SK-N-SH (cell line): ENCODE results near the gene OBSL1. TPM values are rescaled to one million over a fixed set of nuclear protein-coding genes. Genes with fewer than 3 reads are reported as not detected.
A peak's percentile ranks its signal among the peaks of the same experiment; 100 is the strongest.

Experiments used
- CTCF ChIA-PET: fragments of 300-600, 350-600 bp; formaldehyde crosslinking; extraction: SDS; loops from one replicate; lab custom pipeline; 2021; lab: Yijun Ruan, JAX
- POLR2A ChIA-PET: fragments of 350-600 bp; sonication (Branson Sonifier 250); formaldehyde crosslinking; extraction: SDS; loops from one replicate; lab custom pipeline; 2020; ENCODE audit warnings: antibody characterized with exemption, inconsistent platforms; lab: Yijun Ruan, JAX
- DNase-seq: peaks from one replicate; pipeline ENCODE4 v3.0.0; 2012
- H2AFZ ChIP-seq: fragments of 200-600 bp; sonication (generic); 2 replicates; pipeline ENCODE4 v1.8.1; 2016; ENCODE audit warnings: antibody characterized with exemption, mild to moderate bottlenecking, low read depth
- H3F3A ChIP-seq: fragments of 200-600 bp; sonication (generic); replicated peaks from 2 replicates; pipeline ENCODE3; 2016; ENCODE audit warnings: antibody characterized with exemption, mild to moderate bottlenecking; ENCODE audit not compliant: insufficient read depth
- H3K27ac ChIP-seq, 2 experiments: fragments of 200-500 bp in 1 of 2; fragments of 200-600 bp in 1 of 2; sonication (Bioruptor generic) in 1 of 2; sonication (generic), shearing (Covaris generic) in 1 of 2; 2 replicates each; pipeline versions ENCODE4 v1.5.1 to v1.6.1; 2014 to 2016; ENCODE audit warnings: low read depth in 2 of 2, inconsistent platforms in 1 of 2, low read length in 1 of 2, mild to moderate bottlenecking in 1 of 2, mixed read lengths in 1 of 2
- H3K27me3 ChIP-seq: fragments of 200-600 bp; sonication (generic), shearing (Covaris generic); 2 replicates; pipeline ENCODE4 v1.6.1; 2016; ENCODE audit warnings: mixed run types; ENCODE audit not compliant: insufficient read depth
- H3K36me3 ChIP-seq, 2 experiments: fragments of 200-500 bp in 1 of 2; fragments of 200-600 bp in 1 of 2; sonication (Bioruptor generic) in 1 of 2; sonication (generic) in 1 of 2; replicated peaks in 1 of 2; 2 replicates each; pipeline versions ENCODE3 to v1.5.1; 2014 to 2016; ENCODE audit warnings: low read length in 1 of 2, mild to moderate bottlenecking in 1 of 2; ENCODE audit not compliant: insufficient read depth in 2 of 2, control insufficient read depth in 1 of 2
- H3K4me1 ChIP-seq, 2 experiments: fragments of 200-500 bp in 1 of 2; fragments of 200-600 bp in 1 of 2; sonication (Bioruptor generic) in 1 of 2; sonication (generic), shearing (Covaris generic) in 1 of 2; 2 replicates each; pipeline versions ENCODE4 v1.5.1 to v1.6.1; 2014 to 2016; ENCODE audit warnings: low read depth in 1 of 2, low read length in 1 of 2, mixed run types in 1 of 2; ENCODE audit not compliant: insufficient read depth in 2 of 2, control insufficient read depth in 1 of 2
- H3K4me2 ChIP-seq: fragments of 200-600 bp; sonication (generic), shearing (Covaris generic); 2 replicates; pipeline ENCODE4 v1.6.1; 2017; ENCODE audit warnings: mixed run types
- H3K4me3 ChIP-seq, 2 experiments: fragments of 200-500 bp in 1 of 2; fragments of 200-600 bp in 1 of 2; sonication (Bioruptor generic) in 1 of 2; sonication (generic), shearing (Covaris generic) in 1 of 2; 2 replicates each; pipeline versions ENCODE4 v1.5.1 to v1.8.1; 2014 to 2016; ENCODE audit warnings: low read depth in 2 of 2, inconsistent platforms in 1 of 2, low read length in 1 of 2, mild to moderate bottlenecking in 1 of 2, mixed read lengths in 1 of 2, moderate library complexity in 1 of 2
- H3K79me2 ChIP-seq: fragments of 200-600 bp; sonication (generic); 2 replicates; pipeline ENCODE4 v1.8.1; 2017; ENCODE audit warnings: mild to moderate bottlenecking; ENCODE audit not compliant: insufficient read depth
- H3K9ac ChIP-seq: fragments of 200-600 bp; sonication (generic); 2 replicates; pipeline ENCODE4 v1.6.1; 2017; ENCODE audit warnings: mixed run types
- H3K9me2 ChIP-seq: fragments of 200-600 bp; sonication (generic); 2 replicates; pipeline ENCODE4 v1.6.1; 2017; ENCODE audit warnings: mixed run types
- H3K9me3 ChIP-seq: fragments of 200-600 bp; sonication (generic); 2 replicates; pipeline ENCODE4 v1.6.1; 2017; ENCODE audit warnings: mixed run types, mild to moderate bottlenecking, moderate library complexity
- H4K20me1 ChIP-seq: fragments of 200-600 bp; sonication (generic); 2 replicates; pipeline ENCODE4 v1.6.1; 2017; ENCODE audit warnings: mild to moderate bottlenecking, mixed run types; ENCODE audit not compliant: insufficient read depth
- CTCF ChIP-seq: fragments of 200-600 bp; sonication (generic); IDR thresholded peaks from 2 replicates; pipeline ENCODE4 v1.6.1; 2017; ENCODE audit warnings: antibody characterized with exemption, mild to moderate bottlenecking, moderate library complexity
- ELF1 ChIP-seq: IDR thresholded peaks from 2 replicates; pipeline ENCODE4 v1.4.0; 2012
- EP300 ChIP-seq, 2 experiments: IDR thresholded peaks; 2 replicates each; pipeline versions ENCODE4 v1.4.0 to v1.6.1; 2012; ENCODE audit warnings: borderline replicate concordance in 1 of 2, low read depth in 1 of 2, low read length in 1 of 2
- EZH2phosphoT487 ChIP-seq: fragments of 200-600 bp; sonication (generic); IDR thresholded peaks from 2 replicates; pipeline ENCODE4 v1.6.1; 2017; ENCODE audit warnings: low read depth, mixed run types, mild to moderate bottlenecking, antibody characterized with exemption, moderate library complexity, borderline replicate concordance
- FOXJ3 ChIP-seq: sonication (generic); formaldehyde crosslinking; IDR thresholded peaks from 2 replicates; pipeline ENCODE4 v1.5.1; 2020; ENCODE audit warnings: mild to moderate bottlenecking, missing genetic modification reagents
- GABPA ChIP-seq: IDR thresholded peaks from 2 replicates; pipeline ENCODE4 v1.4.0; 2012; ENCODE audit warnings: low read depth, mild to moderate bottlenecking
- GATA2 ChIP-seq: sonication (generic); formaldehyde crosslinking; IDR thresholded peaks from 2 replicates; pipeline ENCODE4 v1.5.0; 2020; ENCODE audit warnings: mild to moderate bottlenecking, missing genetic modification reagents
- JUND ChIP-seq: IDR thresholded peaks from 2 replicates; pipeline ENCODE4 v1.4.0; 2012
- PBX3 ChIP-seq: IDR thresholded peaks from 2 replicates; pipeline ENCODE4; 2012
- POLR2AphosphoS5 ChIP-seq: IDR thresholded peaks from 2 replicates; pipeline ENCODE4 v1.6.1; 2012; ENCODE audit warnings: low read depth, low read length
- RAD21 ChIP-seq: IDR thresholded peaks from 2 replicates; pipeline ENCODE4 v1.6.1; 2012; ENCODE audit warnings: mild to moderate bottlenecking, low read length
- RCOR1 ChIP-seq: fragments of 150-350 bp; IDR thresholded peaks from 2 replicates; pipeline ENCODE4 v1.6.1; 2017; ENCODE audit warnings: antibody characterized with exemption, low read length
- RFX5 ChIP-seq: IDR thresholded peaks from 2 replicates; pipeline ENCODE4 v1.6.1; 2012; ENCODE audit warnings: mild to moderate bottlenecking, improper control_type of control experiment, low read length
- RXRA ChIP-seq: IDR thresholded peaks from 2 replicates; pipeline ENCODE4 v1.4.0; 2012; ENCODE audit warnings: low read depth, mild to moderate bottlenecking, borderline replicate concordance
- SIN3A ChIP-seq: IDR thresholded peaks from 2 replicates; pipeline ENCODE4 v1.6.1; 2012; ENCODE audit warnings: low read depth, mild to moderate bottlenecking, low read length, moderate library complexity, borderline replicate concordance
- TAF1 ChIP-seq: IDR thresholded peaks from 2 replicates; pipeline ENCODE4 v1.6.1; 2012; ENCODE audit warnings: low read depth, mild to moderate bottlenecking, low read length, moderate library complexity, borderline replicate concordance
- TCF12 ChIP-seq: IDR thresholded peaks from 2 replicates; pipeline ENCODE4 v1.4.0; 2012
- ZBTB33 ChIP-seq: IDR thresholded peaks from 2 replicates; pipeline ENCODE4 v1.4.0; 2012; ENCODE audit warnings: low read depth, borderline replicate concordance
- WGBS: methylation state at CpG from one replicate; pipeline ENCODE4 v1.1.6; 2017; ENCODE audit warnings: low lambda C conversion rate; 5-methylcytosine and 5-hydroxymethylcytosine counted together
- polyA plus RNA-seq, 3 experiments: library from polyadenylated mRNA; depleted of rRNA; stranded (reverse); fragments of >200 nt; gene quantifications; 2 replicates each; pipeline ENCODE4 v1.2.3, GENCODE V29; 2012

Gene OBSL1
- polyA plus RNA-seq, 1 of the 3 experiments (the other 2 are of a cell fraction) = 93.0 TPM

GRCh38 chr2:219565130-219566080 is 5.9 kb downstream of the OBSL1 start:
- no peak for TF ChIP-seq TCF12
- TF ChIP-seq RCOR1 = no peak
- no peak for TF ChIP-seq ELF1
- no peak for TF ChIP-seq GATA2 (CRISPR knock-in tag)
- TF ChIP-seq, all 33 proteins: peak for 0
- H3K4me2 ChIP-seq = no peak overlapping the region
- peaks cover 4% of the 10 kb centered on the region; the same call in 1 of the 2 replicates for H3K79me2 ChIP-seq
- no peak overlapping the region for H2AFZ ChIP-seq
- no peak overlapping the region for H3K9ac ChIP-seq
- H3K27me3 ChIP-seq = no peaks in the 10 kb centered on the region
- CTCF ChIA-PET = interaction anchor here (1.3 kb wide), 1 partner anchor 77 kb away, joined by 3 read pairs; no protein-coding TSS in a partner anchor
- peaks cover 2% of the 10 kb centered on the region for H3F3A ChIP-seq
- H3K4me1 ChIP-seq = peaks cover 0 to 22% of the 10 kb centered on the region in 2 experiments; a peak in 1 of 4 replicates
- DNase-seq = peak; percentile 11
- H3K9me3 ChIP-seq = no peaks in the 10 kb centered on the region
- no peak overlapping the region for H3K27ac ChIP-seq
- 91% methylated on average over 19 of the region's 21 CpGs for WGBS
- POLR2A ChIA-PET = interaction anchor here (0.9 kb wide), 1 partner anchor 13 kb away, joined by 3 read pairs; no protein-coding TSS in a partner anchor
- no peaks in the 10 kb centered on the region for H4K20me1 ChIP-seq
- no peak overlapping the region for H3K4me3 ChIP-seq
- no peaks in the 10 kb centered on the region for H3K9me2 ChIP-seq
- peaks cover 8 to 39% of the 10 kb centered on the region in 2 experiments for H3K36me3 ChIP-seq

GRCh38 chr2:219563271-219563928 is 7.9 kb downstream of the OBSL1 start:
- Histone ChIP-seq H3K27me3 (no peaks in the 10 kb centered on the region), H3K4me1 (peaks cover 0 to 10% of the 10 kb centered on the region in 2 experiments; a peak in 1 of 4 replicates), H3K36me3 (peaks cover 3 to 30% of the 10 kb centered on the region in 2 experiments), H4K20me1 (no peaks in the 10 kb centered on the region), H2AFZ (no peak overlapping the region), H3K79me2 (no peaks in the 10 kb centered on the region), H3K27ac (no peak overlapping the region), H3K4me2 (no peak overlapping the region), H3K4me3 (no peak overlapping the region), H3K9me2 (no peaks in the 10 kb centered on the region), H3K9ac (no peak overlapping the region), H3F3A (peaks cover 2% of the 10 kb centered on the region), H3K9me3 (no peaks in the 10 kb centered on the region)
- ChIA-PET CTCF (interaction anchor here (1.2 to 7.5 kb wide), 3 partner anchors 14 to 79 kb away, joined by 3 to 107 read pairs (median 36); partner anchors contain the start of genes CHPF and TMEM198), POLR2A (interaction anchor here (3.6 kb wide), 1 partner anchor 11 kb away, joined by 18 read pairs; no protein-coding TSS in a partner anchor)
- no peak for TF ChIP-seq EP300 (IDR thresholded peaks at IDR 0.05; ENCODE audit: borderline replicate concordance in 1 of 2, low read depth in 1 of 2, low read length in 1 of 2)
- no peak for TF ChIP-seq PBX3
- no peak for TF ChIP-seq POLR2AphosphoS5
- no peak for TF ChIP-seq EZH2phosphoT487
- TF ChIP-seq RXRA = no peak
- TF ChIP-seq JUND = no peak
- no peak for TF ChIP-seq TAF1
- no peak for TF ChIP-seq CTCF
- TF ChIP-seq SIN3A = no peak
- no peak for TF ChIP-seq RCOR1
- no peak for TF ChIP-seq RFX5
- no peak for TF ChIP-seq FOXJ3 (CRISPR knock-in tag)
- no peak for TF ChIP-seq ZBTB33
- no peak for TF ChIP-seq TCF12
- TF ChIP-seq GABPA = no peak
- no peak for TF ChIP-seq RAD21
- WGBS = 94% methylated on average over 20 of the region's 20 CpGs
- DNase-seq = peak; percentile 4
